Panc1 (cell line): Measurements from ENCODE around the gene PPP1CA. TPM values are rescaled to one million over a fixed set of nuclear protein-coding genes. Genes with fewer than 3 reads are reported as not detected.
A peak's percentile ranks its signal among the peaks of the same experiment; 100 is the strongest.

ENCODE experiments used
- ATAC-seq: fragments of 200-7000 bp; cut with Tn5 transposase; 2 replicates; pipeline ENCODE4 v1.9.1; 2020; ENCODE audit warnings: mild to moderate bottlenecking, moderate library complexity
- BruUV-seq: library from RNA; stranded (reverse); fragments of 400-500 nt; replicated peaks from 2 replicates; lab custom pipeline; 2021; lab: Mats Ljungman, UMichigan
- CTCF ChIA-PET: fragments of 300-600 bp; sonication (Branson Sonifier 250); formaldehyde crosslinking; loops from one replicate; lab custom pipeline; 2022; ENCODE audit warnings: antibody characterized with exemption; lab: Charles Lee
- POLR2A ChIA-PET: fragments of 300-600 bp; sonication (Branson Sonifier 250); formaldehyde crosslinking; loops from one replicate; lab custom pipeline; 2022; ENCODE audit warnings: antibody characterized with exemption; lab: Charles Lee
- DNase-seq: peaks from one replicate; pipeline ENCODE4 v3.0.0-alpha.2; 2010; ENCODE audit warnings: low read depth, low spot score
- H3K27ac ChIP-seq: 2 replicates; pipeline ENCODE4 v1.5.1; 2011; ENCODE audit warnings: mild to moderate bottlenecking, low read length, inconsistent platforms
- H3K27me3 ChIP-seq: fragments of 200-500 bp; sonication (Bioruptor generic); 2 replicates; pipeline ENCODE4 v1.6.0; 2014; ENCODE audit warnings: low read length, inconsistent platforms; ENCODE audit not compliant: control insufficient read depth, insufficient read depth
- H3K36me3 ChIP-seq: fragments of 200-500 bp; sonication (Bioruptor generic); 2 replicates; pipeline ENCODE4 v1.5.1; 2014; ENCODE audit warnings: inconsistent platforms, mild to moderate bottlenecking, low read length, moderate library complexity; ENCODE audit not compliant: control insufficient read depth, insufficient read depth
- H3K4me1 ChIP-seq: 2 replicates; pipeline ENCODE4 v1.5.1; 2011; ENCODE audit warnings: inconsistent platforms, mild to moderate bottlenecking, low read length, moderate library complexity; ENCODE audit not compliant: control insufficient read depth, insufficient read depth
- H3K4me3 ChIP-seq, 2 experiments: 2 replicates each; pipeline ENCODE4 v1.5.1; 2011 to 2012; ENCODE audit warnings: low read depth in 2 of 2, low read length in 2 of 2, mild to moderate bottlenecking in 2 of 2, inconsistent platforms in 1 of 2, moderate library complexity in 1 of 2
- H3K9me3 ChIP-seq: fragments of 200-500 bp; sonication (Bioruptor generic); 2 replicates; pipeline ENCODE4 v1.5.1; 2014; ENCODE audit warnings: low read depth, mild to moderate bottlenecking, inconsistent platforms, low read length, moderate library complexity; ENCODE audit not compliant: control insufficient read depth, insufficient read depth
- POLR2AphosphoS5 ChIP-seq: IDR thresholded peaks from 2 replicates; pipeline ENCODE4 v1.6.1; 2012; ENCODE audit warnings: mild to moderate bottlenecking, low read depth, low read length, moderate library complexity
- SIN3A ChIP-seq: IDR thresholded peaks from 2 replicates; pipeline ENCODE4 v1.6.1; 2012; ENCODE audit warnings: low read depth, mild to moderate bottlenecking, low read length, moderate library complexity, borderline replicate concordance; ENCODE audit not compliant: insufficient read depth
- TCF7L2 ChIP-seq: IDR thresholded peaks from 2 replicates; pipeline ENCODE4 v1.6.1; 2011; ENCODE audit warnings: mild to moderate bottlenecking, low read depth, low read length, inconsistent platforms
- in situ Hi-C: cut with HindIII; loops from 2 replicates; pipeline ENCODE4 v1.10.0; 2016; ENCODE audit warnings: low sequenced_read_pairs, low pct_unique_long_range_greater_than_20kb
- intact Hi-C: fragments of 100-400 bp; cut with micrococcal nuclease; formaldehyde crosslinking; loops from one replicate; pipeline ENCODE4 v1.10.0; 2022; ENCODE audit not compliant: unreplicated experiment
- total RNA-seq: library from RNA; stranded (reverse); gene quantifications from one replicate; pipeline ENCODE4 v1.2.1, GENCODE V29; 2021; ENCODE audit not compliant: unreplicated experiment
- TF ChIP-seq, protein P1 (sequence below): fragments of 450-650 bp; IDR thresholded peaks from 2 replicates; pipeline ENCODE4 v1.5.1; 2017; ENCODE audit warnings: mild to moderate bottlenecking
- TF ChIP-seq, protein P2 (sequence below), 2 experiments: IDR thresholded peaks; 2 replicates each; pipeline ENCODE4 v1.6.1; 2011 to 2012; ENCODE audit warnings: low read depth in 2 of 2, control low read depth in 1 of 2, low read length in 1 of 2, mild to moderate bottlenecking in 1 of 2, moderate library complexity in 1 of 2; ENCODE audit not compliant: insufficient read depth in 1 of 2

PPP1CA gene
- total RNA-seq, 1 experiment from 2014 or later, result 361 TPM

GRCh38 chr11:67379061-67380058 is 22.3 kb downstream of the PPP1CA start:
- no peaks in the 10 kb centered on the region for H3K9me3 ChIP-seq
- ATAC-seq, result no peak
- intact Hi-C loops, result loop anchor here (5.0 to 10.0 kb wide), 2 partner anchors 32 to 115 kb away; partner anchors contain the start of gene GRK2
- peak overlapping the region; percentile 68 for H3K27ac ChIP-seq
- no peak for DNase-seq
- in situ Hi-C loops, result no loop called here
- POLR2A ChIA-PET, result interaction anchor here (0.6 to 0.8 kb wide), 5 partner anchors 9 to 157 kb away, joined by 3 to 4 read pairs (median 3); partner anchors contain the start of gene POLD4
- CTCF ChIA-PET, result interaction anchor here (1.7 to 7.7 kb wide), 3 partner anchors 8 to 118 kb away, joined by 5 to 207 read pairs (median 58); partner anchors contain the start of genes CLCF1 and POLD4
- H3K4me1 ChIP-seq, result peaks cover 71% of the 10 kb centered on the region
- no peak overlapping the region for H3K4me3 ChIP-seq
- H3K36me3 ChIP-seq, result no peaks in the 10 kb centered on the region
- no TSS peak for BruUV-seq
- no peaks in the 10 kb centered on the region for H3K27me3 ChIP-seq
- TF ChIP-seq, protein P1, sequence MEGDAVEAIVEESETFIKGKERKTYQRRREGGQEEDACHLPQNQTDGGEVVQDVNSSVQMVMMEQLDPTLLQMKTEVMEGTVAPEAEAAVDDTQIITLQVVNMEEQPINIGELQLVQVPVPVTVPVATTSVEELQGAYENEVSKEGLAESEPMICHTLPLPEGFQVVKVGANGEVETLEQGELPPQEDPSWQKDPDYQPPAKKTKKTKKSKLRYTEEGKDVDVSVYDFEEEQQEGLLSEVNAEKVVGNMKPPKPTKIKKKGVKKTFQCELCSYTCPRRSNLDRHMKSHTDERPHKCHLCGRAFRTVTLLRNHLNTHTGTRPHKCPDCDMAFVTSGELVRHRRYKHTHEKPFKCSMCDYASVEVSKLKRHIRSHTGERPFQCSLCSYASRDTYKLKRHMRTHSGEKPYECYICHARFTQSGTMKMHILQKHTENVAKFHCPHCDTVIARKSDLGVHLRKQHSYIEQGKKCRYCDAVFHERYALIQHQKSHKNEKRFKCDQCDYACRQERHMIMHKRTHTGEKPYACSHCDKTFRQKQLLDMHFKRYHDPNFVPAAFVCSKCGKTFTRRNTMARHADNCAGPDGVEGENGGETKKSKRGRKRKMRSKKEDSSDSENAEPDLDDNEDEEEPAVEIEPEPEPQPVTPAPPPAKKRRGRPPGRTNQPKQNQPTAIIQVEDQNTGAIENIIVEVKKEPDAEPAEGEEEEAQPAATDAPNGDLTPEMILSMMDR, result no peak

DNA sequence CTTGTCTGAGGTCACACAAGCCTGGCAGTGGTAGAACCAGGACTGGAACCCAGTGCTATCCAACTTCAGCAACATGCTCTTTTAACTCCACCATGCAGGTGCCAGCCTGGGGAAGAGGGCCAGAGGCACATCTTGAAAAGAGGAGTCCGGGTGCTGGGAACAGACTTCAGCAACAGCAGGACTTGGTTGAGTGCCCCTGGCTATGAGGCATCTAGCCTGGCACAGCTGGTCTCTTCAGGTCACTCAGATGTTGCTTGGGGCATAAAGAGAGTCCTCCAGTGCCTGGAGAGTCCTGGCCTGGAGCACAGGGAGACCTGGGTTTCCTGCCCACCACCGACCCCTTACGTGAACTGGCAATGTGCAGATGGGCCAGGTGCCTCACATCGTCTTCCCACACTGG is 23.1 kb downstream of the PPP1CA start:
- Histone ChIP-seq H3K36me3 (no peaks in the 10 kb centered on the region; the same call in 1 of the 2 replicates), H3K27me3 (no peaks in the 10 kb centered on the region), H3K4me3 (no peak overlapping the region), H3K27ac (peak overlapping the region; percentile 68), H3K9me3 (no peaks in the 10 kb centered on the region), H3K4me1 (peaks cover 75% of the 10 kb centered on the region)
- intact Hi-C loops, result no loop called here
- BruUV-seq, result no TSS peak
- no peak for TF ChIP-seq POLR2AphosphoS5
- TF ChIP-seq, protein P2, sequence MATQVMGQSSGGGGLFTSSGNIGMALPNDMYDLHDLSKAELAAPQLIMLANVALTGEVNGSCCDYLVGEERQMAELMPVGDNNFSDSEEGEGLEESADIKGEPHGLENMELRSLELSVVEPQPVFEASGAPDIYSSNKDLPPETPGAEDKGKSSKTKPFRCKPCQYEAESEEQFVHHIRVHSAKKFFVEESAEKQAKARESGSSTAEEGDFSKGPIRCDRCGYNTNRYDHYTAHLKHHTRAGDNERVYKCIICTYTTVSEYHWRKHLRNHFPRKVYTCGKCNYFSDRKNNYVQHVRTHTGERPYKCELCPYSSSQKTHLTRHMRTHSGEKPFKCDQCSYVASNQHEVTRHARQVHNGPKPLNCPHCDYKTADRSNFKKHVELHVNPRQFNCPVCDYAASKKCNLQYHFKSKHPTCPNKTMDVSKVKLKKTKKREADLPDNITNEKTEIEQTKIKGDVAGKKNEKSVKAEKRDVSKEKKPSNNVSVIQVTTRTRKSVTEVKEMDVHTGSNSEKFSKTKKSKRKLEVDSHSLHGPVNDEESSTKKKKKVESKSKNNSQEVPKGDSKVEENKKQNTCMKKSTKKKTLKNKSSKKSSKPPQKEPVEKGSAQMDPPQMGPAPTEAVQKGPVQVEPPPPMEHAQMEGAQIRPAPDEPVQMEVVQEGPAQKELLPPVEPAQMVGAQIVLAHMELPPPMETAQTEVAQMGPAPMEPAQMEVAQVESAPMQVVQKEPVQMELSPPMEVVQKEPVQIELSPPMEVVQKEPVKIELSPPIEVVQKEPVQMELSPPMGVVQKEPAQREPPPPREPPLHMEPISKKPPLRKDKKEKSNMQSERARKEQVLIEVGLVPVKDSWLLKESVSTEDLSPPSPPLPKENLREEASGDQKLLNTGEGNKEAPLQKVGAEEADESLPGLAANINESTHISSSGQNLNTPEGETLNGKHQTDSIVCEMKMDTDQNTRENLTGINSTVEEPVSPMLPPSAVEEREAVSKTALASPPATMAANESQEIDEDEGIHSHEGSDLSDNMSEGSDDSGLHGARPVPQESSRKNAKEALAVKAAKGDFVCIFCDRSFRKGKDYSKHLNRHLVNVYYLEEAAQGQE (IDR thresholded peaks at IDR 0.05; ENCODE audit: insufficient read depth in 1 of 2, low read depth in 2 of 2, low read length in 1 of 2), result no peak
- TF ChIP-seq SIN3A, result no peak
- no peak for TF ChIP-seq TCF7L2
- TF ChIP-seq, protein P1, result no peak
- no peak for DNase-seq
- ChIA-PET POLR2A (interaction anchor here (0.6 kb wide), 1 partner anchor 138 kb away, joined by 3 read pairs; no protein-coding TSS in a partner anchor), CTCF (interaction anchor here (4.4 to 7.7 kb wide), 2 partner anchors 7 to 24 kb away, joined by 58 to 207 read pairs; partner anchors contain the start of genes CLCF1 and POLD4)
- ATAC-seq, result no peak
- in situ Hi-C loops, result no loop called here
